ENCODE results near the gene POR.

DNA sequence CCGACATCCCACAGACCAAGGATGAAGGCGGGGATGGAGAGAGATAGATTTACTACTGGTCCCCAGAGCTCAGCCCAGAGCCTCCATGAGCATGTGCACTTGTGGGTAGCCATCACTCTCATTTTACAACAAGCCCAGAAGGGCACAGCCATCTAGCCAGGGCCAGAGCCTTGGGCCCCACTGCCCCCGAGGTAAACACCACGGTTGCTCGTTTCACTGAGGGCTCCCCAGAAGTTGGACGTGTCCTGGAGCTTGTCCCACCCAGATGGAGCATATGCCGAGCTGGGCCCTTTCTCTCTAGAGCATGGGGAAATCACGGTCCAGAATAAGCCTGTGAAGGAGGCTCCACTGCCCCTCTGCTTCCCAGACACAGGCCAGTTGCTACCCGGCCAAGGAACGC, 88.4 kb downstream of the POR start:
- no peak for TF ChIP-seq EZH2 (IDR thresholded peaks at IDR 0.05; ENCODE audit: low read depth)
- TF ChIP-seq, protein P1, sequence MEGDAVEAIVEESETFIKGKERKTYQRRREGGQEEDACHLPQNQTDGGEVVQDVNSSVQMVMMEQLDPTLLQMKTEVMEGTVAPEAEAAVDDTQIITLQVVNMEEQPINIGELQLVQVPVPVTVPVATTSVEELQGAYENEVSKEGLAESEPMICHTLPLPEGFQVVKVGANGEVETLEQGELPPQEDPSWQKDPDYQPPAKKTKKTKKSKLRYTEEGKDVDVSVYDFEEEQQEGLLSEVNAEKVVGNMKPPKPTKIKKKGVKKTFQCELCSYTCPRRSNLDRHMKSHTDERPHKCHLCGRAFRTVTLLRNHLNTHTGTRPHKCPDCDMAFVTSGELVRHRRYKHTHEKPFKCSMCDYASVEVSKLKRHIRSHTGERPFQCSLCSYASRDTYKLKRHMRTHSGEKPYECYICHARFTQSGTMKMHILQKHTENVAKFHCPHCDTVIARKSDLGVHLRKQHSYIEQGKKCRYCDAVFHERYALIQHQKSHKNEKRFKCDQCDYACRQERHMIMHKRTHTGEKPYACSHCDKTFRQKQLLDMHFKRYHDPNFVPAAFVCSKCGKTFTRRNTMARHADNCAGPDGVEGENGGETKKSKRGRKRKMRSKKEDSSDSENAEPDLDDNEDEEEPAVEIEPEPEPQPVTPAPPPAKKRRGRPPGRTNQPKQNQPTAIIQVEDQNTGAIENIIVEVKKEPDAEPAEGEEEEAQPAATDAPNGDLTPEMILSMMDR (conservative IDR thresholded peaks at IDR 0.05) = no peak

All from PC-9 (cell line).